H1 (cell line): ENCODE results near the gene NKIRAS2. TPM values are rescaled to one million over a fixed set of nuclear protein-coding genes. Genes with fewer than 3 reads are reported as not detected.
A peak's percentile ranks its signal among the peaks of the same experiment; 100 is the strongest.

ENCODE experiments used
- CTCF ChIA-PET: fragments of 300-600 bp; sonication (Branson Sonifier 250); formaldehyde crosslinking; loops from one replicate; lab custom pipeline; 2021; ENCODE audit not compliant: partially characterized antibody; lab: Charles Lee
- POLR2A ChIA-PET: fragments of 300-600 bp; sonication (Branson Sonifier 250); formaldehyde crosslinking; loops from one replicate; lab custom pipeline; 2021; ENCODE audit warnings: inconsistent platforms; ENCODE audit not compliant: partially characterized antibody; lab: Charles Lee
- DNase-seq, 2 experiments: peaks; one replicate each; pipeline versions ENCODE4 v3.0.0 to v3.0.0-alpha.2; 2010 to 2022; ENCODE audit warnings: low spot score in 2 of 2, low read depth in 1 of 2, mixed read lengths in 1 of 2
- FAIRE-seq: peaks from 2 replicates; lab custom pipeline; 2011; peaks lifted over from hg19 to GRCh38; lab: Jason Lieb, UNC
- H2AFZ ChIP-seq: 2 replicates; pipeline ENCODE4 v1.8.1; 2012; ENCODE audit warnings: low read length, inconsistent platforms
- H2AK5ac ChIP-seq: 2 replicates; pipeline ENCODE4 v1.6.1; 2013; ENCODE audit warnings: low read depth, low read length
- H2BK120ac ChIP-seq: replicated peaks from 2 replicates; pipeline ENCODE3; 2013; ENCODE audit warnings: low read depth, low read length, inconsistent platforms
- H2BK12ac ChIP-seq: 2 replicates; pipeline ENCODE4 v1.6.1; 2013; ENCODE audit warnings: low read depth, low read length
- H2BK15ac ChIP-seq: 2 replicates; pipeline ENCODE4 v1.6.1; 2013; ENCODE audit warnings: low read length
- H2BK20ac ChIP-seq: 2 replicates; pipeline ENCODE4 v1.6.1; 2013; ENCODE audit warnings: low read length
- H2BK5ac ChIP-seq: 2 replicates; pipeline ENCODE4 v1.6.1; 2013; ENCODE audit warnings: low read depth, low read length
- H3K14ac ChIP-seq: 2 replicates; pipeline ENCODE4 v1.6.1; 2013; ENCODE audit warnings: inconsistent platforms; ENCODE audit not compliant: insufficient read length
- H3K18ac ChIP-seq: 2 replicates; pipeline ENCODE4 v1.6.1; 2013; ENCODE audit warnings: low read length; ENCODE audit errors: extremely low read depth
- H3K23ac ChIP-seq: 2 replicates; pipeline ENCODE4 v1.6.1; 2013; ENCODE audit warnings: inconsistent platforms; ENCODE audit not compliant: insufficient read length
- H3K23me2 ChIP-seq: 2 replicates; pipeline ENCODE4 v1.6.1; 2013; ENCODE audit warnings: low read depth, low read length
- H3K27ac ChIP-seq: 2 replicates; pipeline ENCODE4 v1.6.1; 2011; ENCODE audit warnings: low read depth, low read length, inconsistent platforms
- H3K27me3 ChIP-seq, 4 experiments: replicated peaks in 1 of 4; 1 replicate in 1 of 4; 2 replicates in 3 of 4; pipeline versions ENCODE4 v1.6.1 to v1.8.1; 2011 to 2013; ENCODE audit warnings: low read length in 3 of 4, mild to moderate bottlenecking in 3 of 4, inconsistent platforms in 2 of 4, mixed read lengths in 2 of 4, moderate library complexity in 1 of 4; ENCODE audit not compliant: control insufficient read depth in 3 of 4, insufficient read depth in 3 of 4; ENCODE audit errors: extremely low read depth in 1 of 4
- H3K36me3 ChIP-seq, 4 experiments: 2 replicates each; pipeline versions ENCODE4 v1.6.1 to v1.8.1; 2011 to 2013; ENCODE audit warnings: mild to moderate bottlenecking in 4 of 4, low read length in 3 of 4, moderate library complexity in 2 of 4, control low read depth in 1 of 4, inconsistent platforms in 1 of 4; ENCODE audit not compliant: insufficient read depth in 4 of 4, control insufficient read depth in 2 of 4
- H3K4ac ChIP-seq: replicated peaks from 2 replicates; pipeline ENCODE3; 2013; ENCODE audit warnings: low read length, low read depth, mixed read lengths, inconsistent platforms; ENCODE audit not compliant: insufficient read length
- H3K4me1 ChIP-seq, 4 experiments: replicated peaks in 1 of 4; 1 replicate in 1 of 4; 2 replicates in 3 of 4; pipeline versions ENCODE4 v1.6.1 to v1.8.1; 2011 to 2013; ENCODE audit warnings: low read length in 3 of 4, inconsistent platforms in 2 of 4, mixed read lengths in 1 of 4; ENCODE audit not compliant: insufficient read depth in 4 of 4, control insufficient read depth in 3 of 4
- H3K4me2 ChIP-seq, 2 experiments: 2 replicates each; pipeline versions ENCODE4 v1.6.1 to v1.8.1; 2011 to 2013; ENCODE audit warnings: low read depth in 2 of 2, low read length in 2 of 2, control low read depth in 1 of 2, inconsistent platforms in 1 of 2, mild to moderate bottlenecking in 1 of 2; ENCODE audit not compliant: insufficient read depth in 1 of 2
- H3K4me3 ChIP-seq, 4 experiments: fragments of 200-600, 300-600 bp in 1 of 4; sonication (generic), shearing (Covaris generic), sonication (Bioruptor Twin) in 1 of 4; 2 replicates each; pipeline versions ENCODE4 v1.5.1 to v1.8.1; 2011 to 2016; ENCODE audit warnings: low read length in 4 of 4, low read depth in 3 of 4, control low read depth in 2 of 4, inconsistent platforms in 2 of 4, mild to moderate bottlenecking in 2 of 4, mixed read lengths in 1 of 4, moderate library complexity in 1 of 4; ENCODE audit not compliant: insufficient read depth in 2 of 4; ENCODE audit errors: extremely low read depth in 1 of 4
- H3K56ac ChIP-seq: replicated peaks from 2 replicates; pipeline ENCODE3; 2013; ENCODE audit warnings: low read depth, mild to moderate bottlenecking, mixed read lengths, low read length, inconsistent platforms; ENCODE audit not compliant: insufficient read length
- H3K79me1 ChIP-seq: 2 replicates; pipeline ENCODE4 v1.6.1; 2013; ENCODE audit warnings: low read depth, low read length, control low read depth
- H3K79me2 ChIP-seq, 2 experiments: 2 replicates each; pipeline versions ENCODE4 v1.6.1 to v1.8.1; 2012 to 2013; ENCODE audit warnings: low read length in 2 of 2, mild to moderate bottlenecking in 2 of 2, inconsistent platforms in 1 of 2; ENCODE audit not compliant: insufficient read depth in 2 of 2, control insufficient read depth in 1 of 2
- H3K9ac ChIP-seq, 4 experiments: replicated peaks in 1 of 4; 1 replicate in 1 of 4; 2 replicates in 3 of 4; pipeline versions ENCODE4 v1.6.1 to v1.8.1; 2011 to 2013; ENCODE audit warnings: low read depth in 3 of 4, low read length in 3 of 4, control low read depth in 2 of 4, mild to moderate bottlenecking in 2 of 4, moderate library complexity in 2 of 4, inconsistent platforms in 1 of 4; ENCODE audit errors: extremely low read depth in 1 of 4
- H3K9me3 ChIP-seq, 2 experiments: 2 replicates each; pipeline versions ENCODE4 v1.6.1 to v1.8.1; 2012 to 2013; ENCODE audit warnings: mild to moderate bottlenecking in 2 of 2, moderate library complexity in 2 of 2, control low read depth in 1 of 2, inconsistent platforms in 1 of 2, low read depth in 1 of 2, low read length in 1 of 2, mixed read lengths in 1 of 2; ENCODE audit not compliant: insufficient read depth in 2 of 2
- H4K20me1 ChIP-seq, 2 experiments: replicated peaks in 1 of 2; 2 replicates each; pipeline versions ENCODE3 to v1.8.1; 2011 to 2013; ENCODE audit warnings: inconsistent platforms in 2 of 2, low read length in 2 of 2, mild to moderate bottlenecking in 1 of 2; ENCODE audit not compliant: insufficient read depth in 2 of 2, control insufficient read depth in 1 of 2
- H4K5ac ChIP-seq: 2 replicates; pipeline ENCODE4 v1.6.1; 2013; ENCODE audit warnings: low read length, low read depth, mixed read lengths, inconsistent platforms; ENCODE audit not compliant: insufficient read length
- H4K8ac ChIP-seq: 2 replicates; pipeline ENCODE4 v1.8.0; 2013; ENCODE audit warnings: mild to moderate bottlenecking, moderate library complexity, low read length, inconsistent platforms; ENCODE audit not compliant: insufficient read depth; ENCODE audit errors: extremely low read depth
- H4K91ac ChIP-seq: replicated peaks from 2 replicates; pipeline ENCODE3; 2013; ENCODE audit warnings: low read length, mixed read lengths, inconsistent platforms; ENCODE audit not compliant: insufficient read length
- CTCF ChIP-seq, 3 experiments: IDR thresholded peaks; 1 replicate in 2 of 3; 2 replicates in 1 of 3; pipeline versions ENCODE4 v1.5.1 to v1.6.1; 2011; ENCODE audit warnings: low read length in 3 of 3, mild to moderate bottlenecking in 3 of 3, inconsistent platforms in 2 of 3, low read depth in 1 of 3, moderate library complexity in 1 of 3; ENCODE audit not compliant: insufficient read depth in 1 of 3; ENCODE audit errors: control extremely low read depth in 1 of 3
- MAX ChIP-seq: IDR thresholded peaks from 2 replicates; pipeline ENCODE4 v1.6.1; 2012; ENCODE audit warnings: inconsistent platforms
- POLR2AphosphoS5 ChIP-seq: IDR thresholded peaks from 2 replicates; pipeline ENCODE4 v1.6.1; 2011; ENCODE audit warnings: low read depth, low read length
- RAD21 ChIP-seq, 2 experiments: IDR thresholded peaks in 1 of 2; conservative IDR thresholded peaks in 1 of 2; 2 replicates each; pipeline ENCODE4 v1.6.1; 2011; ENCODE audit warnings: low read depth in 2 of 2, low read length in 2 of 2, improper control_type of control experiment in 1 of 2, inconsistent platforms in 1 of 2, mild to moderate bottlenecking in 1 of 2, moderate library complexity in 1 of 2
- SIX5 ChIP-seq: IDR thresholded peaks from 2 replicates; pipeline ENCODE4 v1.6.1; 2011; ENCODE audit warnings: mild to moderate bottlenecking, low read depth, low read length
- YY1 ChIP-seq: IDR thresholded peaks from 2 replicates; pipeline ENCODE4 v1.6.1; 2011; ENCODE audit warnings: low read depth, mild to moderate bottlenecking, low read length
- WGBS, 2 experiments: shearing (Covaris generic) in 1 of 2; methylation state at CpG; one replicate each; pipeline versions ENCODE4 v1.1.6 to v1.1.7; 2013 to 2015; ENCODE audit warnings: low lambda C conversion rate in 2 of 2, mixed read lengths in 2 of 2, inconsistent platforms in 1 of 2, low coverage in 1 of 2, missing lambda C conversion rate in 1 of 2; ENCODE audit not compliant: insufficient replicate concordance in 2 of 2, insufficient coverage in 1 of 2, insufficient read length in 1 of 2; ENCODE audit errors: extremely low coverage in 1 of 2, missing lambda C conversion rate in 1 of 2; 5-methylcytosine and 5-hydroxymethylcytosine counted together
- polyA plus RNA-seq, 7 experiments: library from polyadenylated mRNA; depleted of rRNA in 3 of 7; stranded (reverse) in 5 of 7; unstranded in 2 of 7; fragments of >200 nt in 5 of 7; fragments of 200-250 nt in 2 of 7; gene quantifications; 1 replicate in 5 of 7; 2 replicates in 1 of 7; 4 replicates in 1 of 7; pipeline versions ENCODE4 v1.2.1 to v1.2.3, GENCODE V29; 2011 to 2013; ENCODE audit warnings: missing spikeins in 2 of 7, mixed read lengths in 2 of 7
- total RNA-seq: library from RNA; stranded (reverse); fragmentation: NEBNext Ultra II Directional; extraction: Animal tissue kit (Norgen Biotek cat#: 25700); gene quantifications from 2 replicates; pipeline ENCODE4 v1.2.1, GENCODE V29; 2021

NKIRAS2 gene
- total and polyA plus RNA-seq, 2 of the 8 experiments (the other 6 are each of a cell fraction or from before 2014, with no cell fraction given): 34.5 to 51.1 TPM

GRCh38 chr17:42027961-42028790 is 8.3 kb downstream of the NKIRAS2 start:
- no peak overlapping the region for H3K4ac ChIP-seq
- TF ChIP-seq RAD21 (IDR thresholded peaks at IDR 0.05 in 1 of 2, conservative IDR thresholded peaks at IDR 0.05 in 1 of 2; ENCODE audit: low read depth in 2 of 2, low read length in 2 of 2) (peak; percentile 35 to 58), YY1 (peak; percentile 41; the same call in 1 of the 2 replicates), CTCF (IDR thresholded peaks at IDR 0.05; ENCODE audit: control extremely low read depth in 1 of 3, insufficient read depth in 1 of 3, low read depth in 1 of 3, low read length in 3 of 3) (peak; percentile 65 to 91 (median 80)), SIX5 (no peak), POLR2AphosphoS5 (no peak), MAX (peak; percentile 60)
- H3K27me3 ChIP-seq: no peaks in the 10 kb centered on the region
- H3K14ac ChIP-seq: no peak overlapping the region
- DNase-seq (peak in 1 of 2 experiments; percentile 77), FAIRE-seq (peak; percentile 86)
- H4K91ac ChIP-seq: peak overlapping the region; percentile 48
- no peak overlapping the region for H2BK15ac ChIP-seq
- H3K4me2 ChIP-seq: peak overlapping the region; percentile 1 to 21; a peak in 3 of 4 replicates
- peak overlapping the region; percentile 60 for H2AFZ ChIP-seq
- peak overlapping the region; percentile 79; the same call in 1 of the 2 replicates for H3K18ac ChIP-seq
- 0 out of 2 replicates have a peak, but pooled peaks cover 2% of the 10 kb centered on the region for H3K23me2 ChIP-seq
- no peak overlapping the region for H3K56ac ChIP-seq
- 62% methylated on average over 18 of the region's 19 CpGs; no CpG with 5 or more reads in 1 of the 2 experiments for WGBS, 2 experiments
- 0 out of 2 replicates have a peak, but pooled peaks cover 2% of the 10 kb centered on the region for H3K79me1 ChIP-seq
- H3K23ac ChIP-seq: no peak overlapping the region
- POLR2A ChIA-PET: interaction anchor here (0.9 to 6.0 kb wide), 12 partner anchors 8 to 508 kb away, joined by 3 to 51 read pairs (median 4); partner anchors contain the start of genes DHX58, DNAJC7, HSPB9 and KAT2A
- peak overlapping the region; percentile 63; the same call in 1 of the 2 replicates for H2BK12ac ChIP-seq
- no peak overlapping the region for H4K8ac ChIP-seq
- no peak overlapping the region; the same call in 1 of the 2 replicates for H2BK5ac ChIP-seq
- CTCF ChIA-PET: interaction anchor here (0.7 to 38.8 kb wide), 22 partner anchors 11 to 195 kb away, joined by 3 to 1084 read pairs (median 5); partner anchors contain the start of genes CNP, DHX58, DNAJC7 and HSPB9
- no peak overlapping the region for H3K4me3 ChIP-seq
- H3K4me1 ChIP-seq: peaks cover 0 to 12% (median 5%) of the 10 kb centered on the region in 4 experiments; a peak in 4 of 7 replicates
- H2AK5ac ChIP-seq: no peak overlapping the region
- H3K79me2 ChIP-seq: no peaks in the 10 kb centered on the region
- no peak overlapping the region for H3K27ac ChIP-seq
- no peaks in the 10 kb centered on the region for H4K20me1 ChIP-seq
- no peak overlapping the region for H4K5ac ChIP-seq
- H3K9me3 ChIP-seq: no peaks in the 10 kb centered on the region
- no peak overlapping the region for H3K9ac ChIP-seq
- peaks cover 6 to 15% (median 9%) of the 10 kb centered on the region in 4 experiments; a peak in 6 of 8 replicates for H3K36me3 ChIP-seq
- H2BK20ac ChIP-seq: 0 out of 2 replicates have a peak overlapping the region, but pooled peaks have one; percentile 9
- no peak overlapping the region for H2BK120ac ChIP-seq
